ENCODE results near the gene PROM1. TPM values are rescaled to one million over a fixed set of nuclear protein-coding genes. Genes with fewer than 3 reads are reported as not detected.

PROM1 gene
- total RNA-seq, 1 donor from 2014 or later: 7.2 TPM

DNA sequence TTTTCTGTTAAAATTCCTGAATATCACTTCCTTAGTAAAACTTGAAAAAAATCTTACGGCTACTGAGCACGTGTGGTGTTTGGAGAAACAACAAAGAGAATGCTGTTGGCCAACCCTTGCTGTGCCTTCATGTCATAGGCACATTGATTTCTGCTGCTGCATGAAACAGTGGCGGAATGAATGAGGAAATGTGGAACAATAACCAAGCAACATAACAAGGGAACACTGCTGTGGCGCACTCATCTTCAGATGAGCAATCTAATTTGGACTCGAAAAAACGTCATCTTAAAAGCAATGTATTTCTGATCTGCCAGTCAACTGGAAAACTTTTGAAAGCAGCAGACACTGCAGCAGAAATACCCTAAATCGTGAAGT is 51.4 kb downstream of the PROM1 start:
- Histone ChIP-seq H3K4me3 (no peak overlapping the region), H3K9me3 (no peaks in the 10 kb centered on the region), H3K4me1 (peaks cover 0 to 10% of the 10 kb centered on the region in 2 donors), H3K36me3 (no peaks in the 10 kb centered on the region), H3K27ac (peak overlapping the region; percentile 29 to 53), H3K27me3 (no peaks in the 10 kb centered on the region)
- intact Hi-C loops (cut with DNase I): loop anchor here (5.0 kb wide), 1 partner anchor 1415 kb away; no protein-coding TSS in a partner anchor
- no peak for DNase-seq (ENCODE audit: low spot score in 2 of 2)
- TF ChIP-seq, protein P1, sequence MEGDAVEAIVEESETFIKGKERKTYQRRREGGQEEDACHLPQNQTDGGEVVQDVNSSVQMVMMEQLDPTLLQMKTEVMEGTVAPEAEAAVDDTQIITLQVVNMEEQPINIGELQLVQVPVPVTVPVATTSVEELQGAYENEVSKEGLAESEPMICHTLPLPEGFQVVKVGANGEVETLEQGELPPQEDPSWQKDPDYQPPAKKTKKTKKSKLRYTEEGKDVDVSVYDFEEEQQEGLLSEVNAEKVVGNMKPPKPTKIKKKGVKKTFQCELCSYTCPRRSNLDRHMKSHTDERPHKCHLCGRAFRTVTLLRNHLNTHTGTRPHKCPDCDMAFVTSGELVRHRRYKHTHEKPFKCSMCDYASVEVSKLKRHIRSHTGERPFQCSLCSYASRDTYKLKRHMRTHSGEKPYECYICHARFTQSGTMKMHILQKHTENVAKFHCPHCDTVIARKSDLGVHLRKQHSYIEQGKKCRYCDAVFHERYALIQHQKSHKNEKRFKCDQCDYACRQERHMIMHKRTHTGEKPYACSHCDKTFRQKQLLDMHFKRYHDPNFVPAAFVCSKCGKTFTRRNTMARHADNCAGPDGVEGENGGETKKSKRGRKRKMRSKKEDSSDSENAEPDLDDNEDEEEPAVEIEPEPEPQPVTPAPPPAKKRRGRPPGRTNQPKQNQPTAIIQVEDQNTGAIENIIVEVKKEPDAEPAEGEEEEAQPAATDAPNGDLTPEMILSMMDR (IDR thresholded peaks at IDR 0.05): no peak

DNA sequence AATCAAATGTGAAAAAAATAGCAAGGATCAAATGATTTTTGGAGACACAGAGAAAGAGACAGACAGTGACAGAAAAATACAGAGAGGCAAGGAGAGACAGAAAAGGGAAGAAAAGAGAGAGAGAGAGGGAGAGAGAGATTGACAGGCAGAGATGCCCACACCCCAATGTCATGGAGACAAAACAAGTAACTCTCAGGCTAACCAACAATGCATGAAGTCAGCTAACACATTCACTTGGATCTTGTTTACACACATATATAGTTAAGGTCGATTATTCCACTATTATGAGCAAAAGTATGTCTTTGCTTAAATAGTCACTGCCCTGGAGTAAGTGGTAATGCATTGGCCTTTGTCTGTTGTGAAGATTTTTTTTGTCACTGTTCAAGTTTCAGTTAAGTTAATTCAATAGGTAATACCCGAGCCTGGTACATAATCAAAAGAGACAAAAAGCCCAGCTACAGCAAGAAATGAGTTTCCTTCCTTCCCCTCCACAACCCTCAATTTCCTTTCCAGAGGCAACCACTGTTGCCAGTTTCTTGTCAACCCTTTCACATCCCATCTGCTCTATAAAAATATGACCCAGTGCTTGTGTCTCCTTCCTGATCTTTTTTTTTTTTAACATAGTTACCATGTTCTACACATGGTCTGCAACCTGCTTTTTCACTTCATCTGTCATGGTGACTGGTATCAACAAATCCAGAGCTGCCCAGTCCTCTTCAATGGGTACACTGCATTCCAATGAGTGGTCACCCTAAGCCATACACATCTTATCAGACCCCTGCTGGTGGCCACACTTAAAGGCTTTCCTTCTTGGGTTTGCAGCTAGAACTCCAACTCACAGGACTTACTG is 52.1 kb downstream of the PROM1 start:
- H3K27me3 ChIP-seq: no peaks in the 10 kb centered on the region
- intact Hi-C loops (cut with DNase I): loop anchor here (5.0 kb wide), 1 partner anchor 1416 kb away; no protein-coding TSS in a partner anchor
- peak overlapping the region; percentile 29 to 53 for H3K27ac ChIP-seq
- TF ChIP-seq, protein P1 (IDR thresholded peaks at IDR 0.05): no peak
- H3K4me3 ChIP-seq: no peak overlapping the region
- H3K4me1 ChIP-seq: peaks cover 0 to 11% of the 10 kb centered on the region in 2 donors
- no peak for DNase-seq (ENCODE audit: low spot score in 2 of 2)
- H3K36me3 ChIP-seq: no peaks in the 10 kb centered on the region
- no peaks in the 10 kb centered on the region for H3K9me3 ChIP-seq

DNA sequence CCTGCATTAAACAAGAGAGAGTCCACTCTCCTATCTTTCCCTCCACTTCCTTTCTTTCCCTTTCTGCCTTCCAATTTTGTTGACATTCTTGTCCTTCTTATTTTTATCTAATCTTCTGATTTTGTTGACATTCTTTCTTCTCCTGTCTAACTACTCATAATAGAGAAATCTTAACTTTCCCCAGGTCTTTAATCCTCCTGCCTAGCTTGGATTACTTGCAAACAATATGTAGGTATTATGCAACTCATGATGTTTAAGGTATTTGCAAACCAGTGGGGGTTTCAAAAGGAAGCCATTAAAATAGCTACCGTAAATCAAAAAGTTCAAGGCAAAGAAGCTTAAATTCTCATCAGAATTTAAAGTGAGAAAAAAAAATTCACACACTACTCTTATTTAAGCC is 53.9 kb downstream of the PROM1 start:
- TF ChIP-seq, protein P1 (IDR thresholded peaks at IDR 0.05): no peak
- no peaks in the 10 kb centered on the region for H3K9me3 ChIP-seq
- no peaks in the 10 kb centered on the region for H3K36me3 ChIP-seq
- intact Hi-C loops (cut with DNase I): loop anchor here (5.0 kb wide), 1 partner anchor 1417 kb away; no protein-coding TSS in a partner anchor
- H3K27ac ChIP-seq: peak overlapping the region; percentile 27 to 66
- H3K4me1 ChIP-seq: peaks cover 0 to 15% of the 10 kb centered on the region in 2 donors
- no peak for DNase-seq (ENCODE audit: low spot score in 2 of 2)
- H3K4me3 ChIP-seq: no peak overlapping the region
- no peaks in the 10 kb centered on the region for H3K27me3 ChIP-seq

DNA sequence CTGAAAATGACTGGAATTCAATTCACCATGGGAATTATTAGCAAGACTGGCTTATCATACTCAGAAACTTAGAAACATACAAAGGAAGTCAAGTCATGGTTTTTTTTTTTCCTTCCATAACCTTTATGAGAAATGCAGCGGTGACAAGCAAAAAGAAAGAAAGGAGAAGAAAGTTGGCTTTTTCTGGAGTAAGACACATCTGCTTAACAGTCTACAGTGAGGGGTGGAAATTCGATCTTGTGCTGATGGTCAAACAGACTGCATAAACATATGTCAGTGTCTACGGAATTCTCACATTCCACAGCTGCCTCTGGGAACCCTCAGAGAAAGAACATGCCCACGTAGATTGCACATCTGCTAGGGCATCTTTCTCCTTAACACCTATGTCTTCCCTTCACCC is 54.6 kb downstream of the PROM1 start:
- Histone ChIP-seq H3K27ac (peak overlapping the region; percentile 27 to 66), H3K36me3 (no peaks in the 10 kb centered on the region), H3K27me3 (no peaks in the 10 kb centered on the region), H3K4me3 (peak overlapping the region; percentile 4 to 13), H3K4me1 (peaks cover 0 to 15% of the 10 kb centered on the region in 2 donors), H3K9me3 (no peaks in the 10 kb centered on the region)
- intact Hi-C loops (cut with DNase I): no loop called here
- no peak for DNase-seq (ENCODE audit: low spot score in 2 of 2)
- TF ChIP-seq, protein P1 (IDR thresholded peaks at IDR 0.05): no peak

DNA sequence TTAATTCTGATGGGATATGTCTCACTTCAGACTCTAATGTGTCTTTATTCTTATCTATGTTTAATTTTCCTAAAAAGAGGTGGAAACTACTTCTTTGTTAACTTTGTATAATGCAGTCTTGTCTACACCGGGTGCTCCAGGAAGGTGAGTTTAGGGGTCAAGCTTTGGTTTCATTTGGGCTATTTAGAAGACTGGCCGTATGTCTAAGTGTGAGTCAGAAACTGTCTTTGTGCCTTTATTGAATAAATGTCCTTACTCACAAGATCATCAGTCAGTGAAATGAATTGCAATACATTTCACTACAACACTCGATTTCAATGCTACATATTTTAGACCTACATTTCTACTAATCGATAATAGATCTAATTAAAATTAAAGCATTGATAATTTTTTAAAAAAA is 56.2 kb downstream of the PROM1 start:
- intact Hi-C loops (cut with DNase I): loop anchor here (2.0 kb wide), 2 partner anchors 55 to 237 kb away; no protein-coding TSS in a partner anchor
- H3K27ac ChIP-seq: no peak overlapping the region
- TF ChIP-seq, protein P1 (IDR thresholded peaks at IDR 0.05): no peak
- no peaks in the 10 kb centered on the region for H3K9me3 ChIP-seq
- H3K4me3 ChIP-seq: no peak overlapping the region
- no peaks in the 10 kb centered on the region for H3K36me3 ChIP-seq
- no peak for DNase-seq (ENCODE audit: low spot score in 2 of 2)
- H3K27me3 ChIP-seq: no peaks in the 10 kb centered on the region
- H3K4me1 ChIP-seq: peaks cover 0 to 15% of the 10 kb centered on the region in 2 donors

Data from ascending aorta (tissue), 2 donors.